Natural killer cell treated with Interleukin-12 subunit alpha and Interleukin-12 subunit beta and Interleukin-15 and Interleukin-18, amount 100 ng/mL, for 72 hours (primary cell): ENCODE data around the gene COL15A1. TPM values are rescaled to one million over a fixed set of nuclear protein-coding genes. Genes with fewer than 3 reads are reported as not detected.
"Not testable (repeated sequence)": the region's sequence is repeated elsewhere in the genome, so short reads cannot be mapped to it uniquely, and the experiment has no call there.

Experiments used
- ATAC-seq, 2 donors: fragments of 150-1000 bp; cut with Tn5 transposase in 1 of 2; sonication (Bioruptor Pico), chemical (Tn5 transposase) in 1 of 2; 2 replicates each; pipeline ENCODE4 v1.10.0; 2021
- DNase-seq: peaks from one replicate; pipeline ENCODE4 v3.0.0; 2022; ENCODE audit warnings: low spot score
- H3K27ac Mint-ChIP-seq, 2 donors: 1 replicate in 1 of 2; 2 replicates in 1 of 2; pipeline ENCODE4 v1.8.0; 2022; ENCODE audit warnings: mixed read lengths in 2 of 2, mild to moderate bottlenecking in 1 of 2, moderate library complexity in 1 of 2
- H3K27me3 Mint-ChIP-seq, 2 donors: 1 replicate in 1 of 2; 2 replicates in 1 of 2; pipeline ENCODE4 v1.8.0; 2022; ENCODE audit warnings: mixed read lengths in 2 of 2
- H3K36me3 Mint-ChIP-seq: one replicate; pipeline ENCODE4 v1.8.0; 2022; ENCODE audit warnings: mixed read lengths
- H3K4me1 Mint-ChIP-seq, 2 donors: 1 replicate in 1 of 2; 2 replicates in 1 of 2; pipeline ENCODE4 v1.8.0; 2022; ENCODE audit warnings: low read depth in 2 of 2, mixed read lengths in 2 of 2, mild to moderate bottlenecking in 1 of 2
- H3K4me3 Mint-ChIP-seq: one replicate; pipeline ENCODE4 v1.8.0; 2022; ENCODE audit warnings: mixed read lengths
- H3K9me3 Mint-ChIP-seq: 2 replicates; pipeline ENCODE4 v1.8.0; 2022; ENCODE audit warnings: mixed read lengths
- total RNA-seq, 2 donors: library from RNA; stranded (reverse); gene quantifications; one replicate each; pipeline ENCODE4 v1.2.3, GENCODE V29; 2022

COL15A1 gene
- total RNA-seq, 2 donors from 2014 or later: 0.14 to 0.47 TPM

DNA sequence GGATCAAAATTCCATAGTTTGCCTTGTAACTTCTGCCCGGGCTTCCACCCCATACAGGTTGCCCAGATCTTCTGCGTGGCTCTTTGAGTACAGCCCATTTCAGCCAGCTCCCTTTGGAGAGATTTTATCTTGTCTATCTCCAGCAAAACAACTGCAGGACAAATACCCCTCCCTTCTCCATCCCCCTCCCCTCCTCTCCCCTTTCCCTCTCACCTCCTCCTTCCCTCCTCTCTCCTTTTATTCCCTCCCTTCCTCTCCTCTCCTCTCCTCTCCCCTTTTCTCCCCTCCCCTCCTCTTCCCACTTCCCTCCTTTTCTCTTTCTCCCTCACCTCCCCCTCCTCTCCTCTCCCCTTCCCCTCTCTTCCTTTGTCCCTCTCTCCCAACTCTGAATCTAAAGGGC, 58.2 kb downstream of the COL15A1 start:
- peaks cover 16 to 30% of the 10 kb centered on the region in 2 donors for H3K4me1 Mint-ChIP-seq
- peak overlapping the region in 1 of 2 donors; percentile 24 for H3K27ac Mint-ChIP-seq
- ATAC-seq (no peak), DNase-seq (no peak)
- peaks cover 0 to 11% of the 10 kb centered on the region in 2 donors for H3K27me3 Mint-ChIP-seq
- H3K9me3 Mint-ChIP-seq: no peaks in the 10 kb centered on the region
- no peak overlapping the region for H3K4me3 Mint-ChIP-seq
- no peaks in the 10 kb centered on the region for H3K36me3 Mint-ChIP-seq

DNA sequence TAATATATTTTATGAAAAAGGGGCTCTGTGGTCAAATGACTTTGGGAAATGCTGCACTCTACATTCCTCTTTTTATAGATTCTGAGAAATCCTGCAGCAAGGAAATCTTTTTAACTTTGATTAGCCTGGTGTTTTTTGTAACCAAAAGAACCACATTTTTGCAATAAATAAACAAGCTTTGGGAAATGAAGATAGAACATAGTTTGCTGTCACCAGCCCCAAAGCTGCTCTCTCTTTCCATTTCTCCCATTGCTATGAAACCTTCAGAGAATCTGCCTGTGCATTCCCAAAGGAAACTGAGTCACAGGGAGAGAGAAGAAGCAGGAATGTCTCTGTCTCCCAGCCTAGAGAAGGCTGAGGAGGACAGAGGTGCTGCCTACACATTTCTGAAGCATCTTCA, 59.0 kb downstream of the COL15A1 start:
- DNase-seq (no peak), ATAC-seq (no peak)
- H3K36me3 Mint-ChIP-seq: no peaks in the 10 kb centered on the region
- H3K4me3 Mint-ChIP-seq: no peak overlapping the region
- H3K27me3 Mint-ChIP-seq: peaks cover 0 to 11% of the 10 kb centered on the region in 2 donors
- H3K27ac Mint-ChIP-seq: peak overlapping the region in 1 of 2 donors; percentile 14
- H3K4me1 Mint-ChIP-seq: peaks cover 16 to 30% of the 10 kb centered on the region in 2 donors
- no peaks in the 10 kb centered on the region for H3K9me3 Mint-ChIP-seq

DNA sequence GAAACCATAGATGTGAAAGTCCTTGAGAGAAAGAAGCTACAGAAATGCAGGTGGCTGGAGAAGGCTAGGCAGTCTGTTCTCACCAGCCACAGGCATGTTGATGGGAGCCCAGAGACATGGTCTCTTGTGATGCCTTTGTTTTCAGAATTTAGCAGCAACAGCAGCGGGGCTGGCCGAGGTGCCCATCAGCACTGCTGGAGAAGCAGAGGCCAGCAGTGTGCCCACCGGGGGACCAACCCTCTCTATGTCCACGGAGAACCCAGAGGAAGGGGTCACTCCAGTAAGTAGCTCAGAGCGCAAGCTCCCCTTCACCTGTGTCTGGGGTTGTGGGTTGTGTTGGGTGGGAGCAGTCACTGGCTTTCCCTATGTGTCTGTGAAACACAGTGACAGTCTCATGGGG, 59.6 kb downstream of the COL15A1 start:
- peaks cover 0 to 8% of the 10 kb centered on the region in 2 donors for H3K27me3 Mint-ChIP-seq
- H3K27ac Mint-ChIP-seq: peak overlapping the region; percentile 14 to 46
- ATAC-seq (no peak), DNase-seq (no peak)
- H3K9me3 Mint-ChIP-seq: no peaks in the 10 kb centered on the region
- no peaks in the 10 kb centered on the region for H3K36me3 Mint-ChIP-seq
- H3K4me3 Mint-ChIP-seq: no peak overlapping the region
- H3K4me1 Mint-ChIP-seq: peaks cover 16 to 27% of the 10 kb centered on the region in 2 donors

DNA sequence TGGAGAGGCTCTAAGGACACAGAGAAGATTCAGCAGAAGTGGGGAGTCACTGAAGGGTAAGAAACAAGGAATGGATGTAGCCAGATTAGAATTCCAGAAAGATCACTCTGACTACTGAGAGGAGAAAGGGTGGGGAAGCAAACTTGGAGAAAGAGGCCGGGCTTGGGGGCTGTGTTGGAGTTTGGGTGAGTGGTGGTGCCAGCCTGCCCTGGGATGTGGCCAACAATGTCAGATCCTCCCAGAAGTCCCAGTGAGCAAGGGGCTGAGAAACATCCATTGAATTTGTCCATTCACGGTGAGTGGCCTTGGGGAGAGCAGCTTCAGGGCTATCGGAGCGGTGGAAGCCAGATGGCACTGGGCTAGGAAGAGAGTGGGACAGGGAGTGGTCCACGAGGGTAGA, 60.4 kb downstream of the COL15A1 start:
- Mint-ChIP-seq H3K27ac (peak overlapping the region in 1 of 2 donors; percentile 46), H3K36me3 (no peaks in the 10 kb centered on the region), H3K4me3 (no peak overlapping the region), H3K9me3 (no peaks in the 10 kb centered on the region), H3K4me1 (peaks cover 16 to 27% of the 10 kb centered on the region in 2 donors), H3K27me3 (peaks cover 0 to 8% of the 10 kb centered on the region in 2 donors)
- DNase-seq: no peak
- ATAC-seq: no peak

DNA sequence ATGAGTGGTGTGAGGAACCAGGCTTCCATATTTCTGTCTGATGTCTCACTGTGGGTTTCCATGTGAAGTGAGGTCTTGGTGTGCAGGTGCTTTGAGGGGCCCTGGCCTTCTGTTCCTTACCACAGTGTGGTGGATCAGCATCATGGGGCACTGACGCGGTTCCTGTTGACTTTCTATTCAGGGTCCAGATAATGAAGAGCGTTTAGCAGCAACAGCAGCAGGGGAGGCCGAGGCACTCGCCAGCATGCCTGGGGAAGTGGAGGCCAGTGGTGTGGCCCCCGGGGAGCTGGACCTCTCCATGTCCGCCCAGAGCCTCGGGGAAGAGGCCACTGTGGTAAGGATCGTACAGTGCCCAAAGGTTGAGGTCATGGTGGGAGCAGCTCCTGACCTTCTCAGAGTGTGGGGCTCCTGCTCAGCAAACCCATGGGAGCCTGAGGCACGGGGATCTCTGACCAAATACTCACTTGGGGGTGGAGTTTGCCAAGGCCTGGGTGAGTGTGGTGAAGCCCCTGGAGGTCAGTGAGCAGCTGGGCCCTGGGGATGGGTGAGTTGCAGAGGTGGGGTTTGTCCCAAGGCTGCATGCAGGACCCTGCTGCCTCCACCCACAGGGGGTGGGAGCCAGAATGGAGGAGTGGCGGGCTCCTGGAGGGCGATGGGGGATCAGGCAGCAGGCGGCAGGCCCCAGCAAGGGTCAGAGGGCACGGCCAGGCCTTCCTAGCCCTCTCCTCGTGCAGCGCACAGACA, 61.2 kb downstream of the COL15A1 start:
- Mint-ChIP-seq H3K27ac (peak overlapping the region in 1 of 2 donors; percentile 46), H3K4me1 (peaks cover 16 to 27% of the 10 kb centered on the region in 2 donors), H3K4me3 (no peak overlapping the region), H3K27me3 (peaks cover 0 to 8% of the 10 kb centered on the region in 2 donors), H3K36me3 (peaks cover under 1% of the 10 kb centered on the region), H3K9me3 (no peaks in the 10 kb centered on the region)
- peak in 1 of 2 donors; percentile 24 for ATAC-seq
- DNase-seq: no peak

DNA sequence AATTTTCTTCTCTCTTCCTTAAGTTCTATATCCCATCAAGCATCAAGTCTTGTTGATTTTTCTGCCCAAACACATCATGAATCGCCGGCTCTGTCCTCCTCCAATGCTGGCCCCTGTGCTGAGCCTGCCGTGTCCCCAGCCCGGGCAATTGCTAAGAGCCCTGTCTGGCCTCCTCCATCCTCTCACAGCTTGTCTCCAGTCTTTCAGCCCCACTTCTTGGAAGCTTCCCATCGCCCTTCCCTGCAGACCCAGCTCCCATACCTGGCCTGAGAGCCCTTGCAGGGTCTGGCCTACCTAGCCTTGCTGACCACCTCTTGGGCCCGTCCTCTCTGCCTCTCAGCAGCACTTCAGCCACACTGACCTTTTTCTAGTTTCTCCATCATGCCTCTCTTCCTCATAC, 61.9 kb downstream of the COL15A1 start:
- no peak overlapping the region for H3K4me3 Mint-ChIP-seq
- peak overlapping the region in 1 of 2 donors; percentile 0 for H3K27ac Mint-ChIP-seq
- DNase-seq (no peak), ATAC-seq (no peak)
- H3K27me3 Mint-ChIP-seq: peaks cover 0 to 8% of the 10 kb centered on the region in 2 donors
- peaks cover 6% of the 10 kb centered on the region for H3K36me3 Mint-ChIP-seq
- H3K4me1 Mint-ChIP-seq: peaks cover 12 to 23% of the 10 kb centered on the region in 2 donors
- no peaks in the 10 kb centered on the region for H3K9me3 Mint-ChIP-seq

DNA sequence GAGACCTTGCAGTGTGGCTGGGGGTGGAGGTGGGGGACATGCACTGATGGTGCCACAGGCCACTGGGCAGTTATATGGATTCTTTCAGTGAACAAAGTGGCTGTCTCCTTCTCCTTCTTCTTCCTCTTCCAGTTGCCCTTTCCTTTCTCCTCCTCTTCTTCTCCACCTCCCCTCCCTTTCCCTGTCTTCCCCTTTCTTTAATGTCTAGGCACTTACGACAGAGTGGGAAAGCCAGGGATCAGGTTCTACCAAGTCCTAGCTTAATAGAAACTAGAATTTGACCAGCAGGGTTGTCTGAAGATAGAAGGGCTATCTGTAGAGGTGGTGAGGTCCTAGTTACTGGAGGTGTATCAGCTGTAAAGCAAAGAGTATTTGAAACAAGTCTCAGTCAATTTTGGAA, 62.8 kb downstream of the COL15A1 start:
- H3K9me3 Mint-ChIP-seq: no peaks in the 10 kb centered on the region
- H3K27me3 Mint-ChIP-seq: peaks cover 0 to 8% of the 10 kb centered on the region in 2 donors
- no peak overlapping the region for H3K4me3 Mint-ChIP-seq
- peaks cover 3 to 14% of the 10 kb centered on the region in 2 donors for H3K4me1 Mint-ChIP-seq
- H3K36me3 Mint-ChIP-seq: peaks cover 6% of the 10 kb centered on the region
- no peak for ATAC-seq
- H3K27ac Mint-ChIP-seq: no peak overlapping the region
- no peak for DNase-seq

DNA sequence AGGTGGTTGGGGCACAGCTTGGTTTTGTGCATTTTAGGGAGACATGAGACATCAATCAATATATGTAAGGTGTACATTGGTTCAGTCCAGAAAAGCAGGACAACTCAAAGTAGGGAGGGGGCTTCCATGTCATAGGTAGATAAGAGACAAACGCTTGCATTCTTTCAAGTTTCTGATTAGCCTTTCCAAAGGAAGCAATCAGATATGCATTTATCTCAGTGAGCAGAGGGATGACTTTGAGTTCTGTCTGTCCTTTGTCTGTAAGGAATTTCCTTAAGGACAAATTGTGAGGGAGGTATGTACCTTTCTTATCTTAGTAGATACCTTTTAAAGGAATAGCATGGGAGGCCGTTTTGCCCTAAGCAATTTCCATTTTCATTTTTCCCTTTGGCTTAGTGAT, 63.3 kb downstream of the COL15A1 start:
- H3K27ac Mint-ChIP-seq: no peak overlapping the region
- no peak overlapping the region for H3K4me3 Mint-ChIP-seq
- H3K27me3 Mint-ChIP-seq: peaks cover 0 to 8% of the 10 kb centered on the region in 2 donors
- DNase-seq: no peak
- no peak for ATAC-seq
- peaks cover 6% of the 10 kb centered on the region for H3K36me3 Mint-ChIP-seq
- peaks cover 0 to 11% of the 10 kb centered on the region in 2 donors for H3K4me1 Mint-ChIP-seq
- no peaks in the 10 kb centered on the region for H3K9me3 Mint-ChIP-seq

DNA sequence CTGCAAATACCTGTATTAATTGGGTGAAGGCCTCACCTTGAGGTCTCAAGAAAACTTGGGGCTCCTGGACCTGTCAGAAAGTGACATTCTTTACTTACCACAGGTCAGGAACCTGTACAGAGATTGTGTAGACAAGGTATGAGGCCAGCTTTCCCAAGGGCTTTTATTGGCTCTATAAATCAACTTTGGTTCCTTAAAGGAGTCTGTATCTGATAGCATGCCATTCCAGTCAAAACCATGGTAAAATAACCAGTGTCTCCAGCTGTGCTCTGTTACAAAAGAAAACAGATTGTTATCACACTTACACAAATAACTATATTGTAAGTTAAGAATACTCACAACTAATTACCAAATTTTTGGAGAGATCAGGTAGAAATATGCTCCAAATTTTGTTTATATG, 64.5 kb downstream of the COL15A1 start:
- H3K4me1 Mint-ChIP-seq: peaks cover 4 to 16% of the 10 kb centered on the region in 2 donors
- no peak for DNase-seq
- H3K9me3 Mint-ChIP-seq: no peaks in the 10 kb centered on the region
- no peak overlapping the region for H3K4me3 Mint-ChIP-seq
- H3K27me3 Mint-ChIP-seq: peaks cover 0 to 8% of the 10 kb centered on the region in 2 donors
- ATAC-seq: no peak
- peaks cover 6% of the 10 kb centered on the region for H3K36me3 Mint-ChIP-seq
- H3K27ac Mint-ChIP-seq: no peak overlapping the region

DNA sequence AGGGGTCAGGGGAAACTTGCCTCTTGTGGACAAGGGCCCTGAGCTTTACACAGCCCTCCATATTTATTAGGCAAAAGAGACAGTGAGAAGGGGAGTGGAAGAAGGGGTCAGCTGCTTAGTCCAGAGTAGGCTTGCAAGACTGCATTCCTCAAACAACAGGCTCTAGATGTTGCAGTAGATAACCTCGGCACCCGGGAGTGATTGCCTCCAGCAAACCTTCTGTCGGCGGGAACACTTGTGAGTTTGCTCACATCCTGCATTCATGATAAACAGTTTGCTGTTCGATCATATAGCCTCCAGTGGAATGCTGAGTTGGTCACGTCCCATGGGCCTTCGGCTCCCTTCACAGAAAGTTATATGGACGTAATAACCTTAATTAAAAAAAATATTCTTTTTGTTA, 66.7 kb downstream of the COL15A1 start:
- not testable (repeated sequence) for H3K9me3 Mint-ChIP-seq, H3K27ac Mint-ChIP-seq, H3K36me3 Mint-ChIP-seq, DNase-seq, ATAC-seq, H3K27me3 Mint-ChIP-seq, H3K4me3 Mint-ChIP-seq
- peaks cover 16 to 20% of the 10 kb centered on the region in 2 donors for H3K4me1 Mint-ChIP-seq

DNA sequence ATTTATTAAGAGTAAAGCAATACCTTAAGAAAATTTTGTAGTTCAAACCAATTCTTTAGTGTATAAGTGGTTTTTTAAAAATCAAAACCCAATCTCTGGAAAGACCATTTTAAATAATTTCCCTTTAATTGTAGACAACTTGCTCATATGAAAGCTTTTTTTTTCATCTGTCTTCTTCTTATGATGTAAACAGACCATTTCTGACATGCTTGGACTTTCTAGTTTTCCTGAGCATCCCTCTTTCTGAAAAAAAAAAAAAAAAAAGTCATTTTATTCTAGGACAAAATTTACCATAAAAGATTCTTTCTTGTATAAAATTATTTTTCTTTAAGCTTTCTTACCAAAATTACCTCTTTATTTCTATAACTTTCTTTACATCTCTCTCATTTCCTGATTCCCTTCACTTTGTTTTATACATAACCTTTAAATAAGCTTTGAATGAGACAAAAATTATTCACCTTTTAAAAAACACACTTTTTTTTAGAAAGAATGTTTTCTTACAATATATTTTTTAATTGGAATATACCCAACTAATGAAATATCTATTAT, 67.5 kb downstream of the COL15A1 start:
- ATAC-seq (no peak), DNase-seq (no peak)
- peaks cover 0 to 2% of the 10 kb centered on the region in 2 donors for H3K27me3 Mint-ChIP-seq
- H3K36me3 Mint-ChIP-seq: peaks cover 6% of the 10 kb centered on the region
- no peak overlapping the region for H3K27ac Mint-ChIP-seq
- H3K4me3 Mint-ChIP-seq: no peak overlapping the region
- H3K9me3 Mint-ChIP-seq: no peaks in the 10 kb centered on the region
- peaks cover 19 to 25% of the 10 kb centered on the region in 2 donors for H3K4me1 Mint-ChIP-seq

DNA sequence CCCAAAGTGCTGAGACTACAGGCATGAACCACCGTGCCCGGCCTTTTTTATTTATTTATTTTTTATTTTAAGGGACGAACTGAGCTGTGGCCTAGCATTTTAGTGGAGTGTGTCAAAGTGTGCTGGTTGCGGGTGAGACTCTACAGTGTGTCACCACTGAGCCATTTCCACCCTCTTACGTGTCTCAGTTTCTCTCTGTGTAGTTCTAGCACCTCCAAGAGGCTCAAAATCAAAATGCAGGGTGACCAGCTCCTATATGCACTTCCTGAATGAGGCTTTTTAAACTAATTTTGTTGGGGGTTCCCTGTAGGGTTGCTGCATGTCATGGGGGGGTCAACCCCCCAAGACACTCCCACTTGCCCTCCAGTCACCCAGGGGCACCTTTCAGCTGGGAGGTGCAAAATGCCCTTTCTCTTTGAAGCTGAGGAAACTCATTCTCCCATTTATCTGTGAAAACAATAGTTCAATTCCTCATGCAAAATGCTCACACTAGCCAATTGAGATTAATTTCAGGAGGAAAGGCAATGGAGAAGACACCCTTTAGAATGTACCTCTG, 69.3 kb downstream of the COL15A1 start:
- no peaks in the 10 kb centered on the region for H3K27me3 Mint-ChIP-seq
- peaks cover 6% of the 10 kb centered on the region for H3K36me3 Mint-ChIP-seq
- ATAC-seq: peak; percentile 92 to 93
- H3K4me1 Mint-ChIP-seq: peaks cover 20 to 26% of the 10 kb centered on the region in 2 donors
- no peaks in the 10 kb centered on the region for H3K9me3 Mint-ChIP-seq
- H3K4me3 Mint-ChIP-seq: peak overlapping the region; percentile 68
- H3K27ac Mint-ChIP-seq: peak overlapping the region; percentile 88 to 96
- no peak for DNase-seq

DNA sequence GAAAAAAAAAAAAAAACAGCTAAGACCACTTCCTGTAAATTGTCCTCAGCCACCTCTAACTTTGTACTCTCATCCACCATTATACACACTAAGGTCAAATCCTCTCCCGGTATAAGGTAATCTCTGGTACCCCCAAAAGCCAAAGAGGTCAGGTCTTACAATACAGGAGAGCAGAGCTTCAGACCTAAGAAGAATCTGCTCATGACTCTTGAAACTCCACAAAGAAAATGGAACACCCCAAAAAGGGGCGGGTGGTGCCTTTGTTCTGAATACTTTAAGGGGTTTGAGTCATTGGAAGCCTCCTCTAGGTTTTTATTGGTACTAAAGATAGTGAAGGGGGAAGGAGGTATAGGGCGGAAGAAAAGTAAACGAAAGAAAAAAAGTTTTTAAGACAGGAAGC, 69.8 kb downstream of the COL15A1 start:
- H3K4me1 Mint-ChIP-seq: peaks cover 23 to 31% of the 10 kb centered on the region in 2 donors
- no peaks in the 10 kb centered on the region for H3K9me3 Mint-ChIP-seq
- H3K27me3 Mint-ChIP-seq: no peaks in the 10 kb centered on the region
- ATAC-seq (peak; percentile 48 to 68), DNase-seq (no peak)
- peaks cover 6% of the 10 kb centered on the region for H3K36me3 Mint-ChIP-seq
- peak overlapping the region; percentile 88 to 96 for H3K27ac Mint-ChIP-seq
- peak overlapping the region; percentile 68 for H3K4me3 Mint-ChIP-seq

DNA sequence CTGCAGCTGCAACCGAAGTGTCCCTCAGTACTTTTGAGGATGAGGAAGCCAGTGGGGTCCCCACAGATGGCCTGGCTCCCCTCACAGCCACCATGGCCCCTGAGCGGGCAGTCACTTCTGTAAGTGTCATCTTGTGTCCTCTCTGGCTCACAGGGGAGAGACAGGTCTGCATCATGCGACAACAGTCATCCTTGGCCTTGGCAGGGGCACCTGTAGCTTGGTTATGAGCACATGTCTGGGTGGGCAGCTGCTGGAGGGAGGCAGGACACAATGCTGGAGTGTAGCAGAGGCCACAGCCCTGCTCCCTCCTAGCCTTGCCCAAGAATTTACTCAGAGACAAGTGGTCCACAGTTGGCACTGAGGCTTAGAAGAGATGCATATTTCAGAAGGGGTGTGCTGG, 71.7 kb downstream of the COL15A1 start:
- Mint-ChIP-seq H3K27ac (peak overlapping the region; percentile 32 to 34), H3K4me3 (no peak overlapping the region), H3K9me3 (no peaks in the 10 kb centered on the region), H3K27me3 (no peaks in the 10 kb centered on the region), H3K36me3 (no peaks in the 10 kb centered on the region), H3K4me1 (peaks cover 33 to 36% of the 10 kb centered on the region in 2 donors)
- ATAC-seq (no peak), DNase-seq (no peak)
